ENCODE results near the gene CFAP74.
A peak's percentile ranks its signal among the peaks of the same experiment; 100 is the strongest.
"Not testable (repeated sequence)": the region's sequence is repeated elsewhere in the genome, so short reads cannot be mapped to it uniquely, and the experiment has no call there.

The CFAP74 gene

GRCh38 chr1:1892763-1893120, 110.8 kb downstream of the CFAP74 start:
- no peak overlapping the region for H3K27ac ChIP-seq
- TF ChIP-seq CTCF (IDR thresholded peaks at IDR 0.05): no peak
- DNase-seq (ENCODE audit: low spot score): no peak
- H3K4me3 ChIP-seq: peak overlapping the region; percentile 93

- no peak for TF ChIP-seq CTCF (IDR thresholded peaks at IDR 0.05)
- no peak for DNase-seq (ENCODE audit: low spot score)
- Histone ChIP-seq H3K4me3 (peak overlapping the region; percentile 93), H3K27ac (peak overlapping the region; percentile 93 to 100)
Observed at GRCh38 chr1:1892079-1892762, 111.4 kb downstream of the CFAP74 start.

GRCh38 chr1:1891349-1892078, 112.1 kb downstream of the CFAP74 start:
- Histone ChIP-seq H3K4me3 (peak overlapping the region; percentile 93), H3K27ac (peak overlapping the region; percentile 93 to 100)
- DNase-seq (ENCODE audit: low spot score): no peak
- TF ChIP-seq CTCF (IDR thresholded peaks at IDR 0.05): no peak

- peak; percentile 86 for DNase-seq (ENCODE audit: low spot score)
- Histone ChIP-seq H3K27ac (peak within 1 kb of the TSS; percentile 93 to 100), H3K4me3 (peak within 1 kb of the TSS; percentile 93)
- no peak for TF ChIP-seq CTCF (IDR thresholded peaks at IDR 0.05)
Observed at GRCh38 chr1:1890506-1891348, 112.9 kb downstream of the CFAP74 start, which contains the start of gene GNB1. TSS of gene GNB1 (minus strand) at chr1:1891087. CDS start at chr1:1825453, 65,634 bp downstream.

- TF ChIP-seq CTCF (IDR thresholded peaks at IDR 0.05): no peak
- H3K27ac ChIP-seq: peak overlapping the region; percentile 93 to 100
- DNase-seq (ENCODE audit: low spot score): no peak
- H3K4me3 ChIP-seq: peak overlapping the region; percentile 93
Observed at GRCh38 chr1:1889847-1890505, 113.6 kb downstream of the CFAP74 start.

GRCh38 chr1:1889090-1889750, 114.4 kb downstream of the CFAP74 start:
- DNase-seq (ENCODE audit: low spot score): no peak
- Histone ChIP-seq H3K27ac (peak overlapping the region in 1 of 2 donors; percentile 93), H3K4me3 (peak overlapping the region; percentile 93)
- TF ChIP-seq CTCF (IDR thresholded peaks at IDR 0.05): no peak

GRCh38 chr1:1883890-1884289, 119.7 kb downstream of the CFAP74 start:
- DNase-seq (ENCODE audit: low spot score); H3K4me3 ChIP-seq; H3K27ac ChIP-seq: not testable (repeated sequence)

Data from coronary artery (tissue), 2 donors.